ENCODE results near the gene MTX1.
A peak's percentile ranks its signal among the peaks of the same experiment; 100 is the strongest.
"Not testable (repeated sequence)": the region's sequence is repeated elsewhere in the genome, so short reads cannot be mapped to it uniquely, and the experiment has no call there.

Gene MTX1

DNA sequence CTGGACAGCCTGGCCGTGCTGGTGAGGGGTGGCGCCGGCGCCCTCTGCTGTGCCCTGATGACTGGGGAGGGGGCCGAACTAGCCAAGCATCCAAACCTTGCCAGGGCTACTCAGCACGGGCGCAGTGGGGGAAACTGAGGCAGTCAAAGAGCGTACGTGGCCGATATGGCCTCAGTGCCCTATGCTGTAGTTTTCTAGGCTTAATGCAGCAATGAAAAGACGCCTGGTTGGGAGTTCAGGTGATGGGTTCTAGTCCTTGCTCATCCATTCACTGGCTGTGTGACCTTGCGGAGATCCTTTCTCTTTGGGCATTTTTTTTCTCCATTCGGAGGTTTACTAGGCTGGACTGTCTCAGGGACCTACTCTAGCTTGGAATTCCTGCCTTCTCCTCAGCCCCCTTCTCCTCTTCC lies 822 bp downstream of the MTX1 start:
- DNase-seq: no peak

DNA sequence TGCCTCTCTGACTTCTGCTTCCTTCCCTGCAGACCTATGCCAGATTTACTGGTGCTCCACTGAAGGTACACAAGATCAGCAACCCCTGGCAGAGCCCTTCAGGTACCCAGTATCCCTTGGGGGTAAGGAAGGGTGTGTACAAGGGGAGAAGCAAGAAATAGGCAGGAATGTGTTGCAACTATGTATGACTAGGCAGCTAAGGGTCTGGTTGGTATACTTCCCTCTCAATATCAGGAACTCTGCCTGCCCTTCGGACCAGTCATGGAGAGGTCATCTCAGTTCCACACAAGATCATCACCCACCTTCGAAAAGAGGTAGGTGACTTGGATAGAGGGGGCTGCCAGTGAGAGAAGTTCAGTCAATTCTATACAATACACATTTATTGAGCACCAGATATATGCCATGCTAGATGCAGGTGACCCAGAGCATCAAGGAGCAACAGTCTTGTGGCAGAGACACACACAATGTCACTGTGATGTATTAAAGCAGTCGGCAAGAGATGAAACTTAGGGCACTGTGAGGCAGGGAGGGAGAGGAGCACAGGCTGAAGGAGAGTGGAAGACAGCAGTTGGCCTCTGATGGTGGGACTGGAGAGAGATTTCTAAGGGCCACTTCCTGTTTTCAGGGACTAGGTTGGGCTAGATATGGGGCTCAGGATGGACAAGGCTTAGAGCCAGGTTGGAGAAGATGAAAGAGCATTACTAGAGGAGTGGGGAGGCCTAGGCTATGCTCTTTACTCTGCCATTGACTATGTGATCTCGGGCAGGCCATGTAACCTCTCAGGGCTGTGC lies 2.0 kb downstream of the MTX1 start:
- DNase-seq: no peak

DNA sequence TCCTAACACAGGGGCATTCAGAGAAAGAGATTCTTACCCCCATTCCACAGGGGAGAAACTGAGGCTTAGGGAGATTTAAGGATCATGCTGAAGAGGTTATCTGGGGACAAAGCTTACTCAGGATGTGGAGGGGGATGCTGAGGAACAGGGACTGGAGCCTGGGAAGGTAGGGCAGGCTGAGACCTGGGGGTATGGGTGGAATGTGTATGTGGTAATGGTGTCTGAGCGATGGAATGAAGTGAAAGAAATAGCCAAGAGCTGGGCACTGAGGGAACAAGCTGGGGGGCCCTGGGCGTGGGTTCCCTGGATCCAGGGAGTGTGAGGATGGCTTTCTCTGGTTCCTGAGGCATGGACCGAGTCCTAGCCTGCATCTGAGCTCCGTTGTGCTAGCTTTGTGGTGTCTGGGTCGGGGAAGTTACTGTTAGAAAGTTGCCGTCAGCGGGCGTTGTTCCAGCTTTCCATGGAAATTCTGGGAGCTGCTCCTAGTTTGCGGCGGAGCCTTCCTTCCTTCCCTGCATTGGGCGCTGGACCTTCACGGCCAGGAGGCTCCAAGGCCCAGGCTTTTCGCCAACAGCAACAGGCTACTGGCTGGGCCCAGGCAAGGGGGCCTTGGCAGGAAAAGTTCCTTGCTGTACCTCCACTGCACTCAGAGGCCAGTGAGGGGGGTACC lies 3.0 kb downstream of the MTX1 start:
- not testable (repeated sequence) for DNase-seq

DNA sequence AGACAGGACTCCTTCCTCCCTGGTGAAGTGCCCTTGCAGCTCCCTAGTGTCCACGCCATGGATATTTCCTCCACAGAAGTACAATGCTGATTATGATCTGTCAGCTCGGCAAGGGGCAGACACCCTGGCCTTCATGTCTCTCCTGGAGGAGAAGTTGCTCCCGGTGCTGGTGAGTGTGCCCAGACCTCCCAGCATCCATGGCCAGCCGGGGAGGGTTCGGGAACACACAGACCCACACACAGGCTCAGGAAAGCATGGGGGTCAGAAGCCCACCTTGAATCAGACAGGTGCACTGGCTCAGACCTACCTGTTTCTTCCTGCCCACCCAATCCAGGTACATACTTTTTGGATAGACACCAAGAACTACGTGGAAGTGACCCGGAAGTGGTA lies 3.6 kb downstream of the MTX1 start:
- DNase-seq: not testable (repeated sequence)

DNA sequence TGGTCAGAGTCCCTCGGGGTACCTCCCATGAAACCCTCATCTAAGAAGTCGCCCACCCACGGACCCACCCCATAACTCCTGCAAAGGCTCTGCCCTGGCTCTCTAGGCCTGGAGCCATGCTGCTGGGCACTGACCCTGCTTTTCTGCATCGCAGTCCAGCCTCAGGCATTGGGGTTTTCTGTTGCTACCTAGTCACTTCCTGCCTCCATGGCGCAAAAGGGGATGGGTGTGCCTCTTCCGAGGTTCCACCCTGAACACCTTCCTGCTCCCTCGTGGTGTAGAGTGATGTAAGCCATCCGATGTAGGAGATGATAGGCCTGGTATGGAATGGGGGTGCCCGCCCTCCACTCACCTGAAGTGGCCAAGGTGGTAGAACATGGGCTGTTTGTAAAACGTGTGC lies 6.2 kb downstream of the MTX1 start:
- not testable (repeated sequence) for DNase-seq

DNA sequence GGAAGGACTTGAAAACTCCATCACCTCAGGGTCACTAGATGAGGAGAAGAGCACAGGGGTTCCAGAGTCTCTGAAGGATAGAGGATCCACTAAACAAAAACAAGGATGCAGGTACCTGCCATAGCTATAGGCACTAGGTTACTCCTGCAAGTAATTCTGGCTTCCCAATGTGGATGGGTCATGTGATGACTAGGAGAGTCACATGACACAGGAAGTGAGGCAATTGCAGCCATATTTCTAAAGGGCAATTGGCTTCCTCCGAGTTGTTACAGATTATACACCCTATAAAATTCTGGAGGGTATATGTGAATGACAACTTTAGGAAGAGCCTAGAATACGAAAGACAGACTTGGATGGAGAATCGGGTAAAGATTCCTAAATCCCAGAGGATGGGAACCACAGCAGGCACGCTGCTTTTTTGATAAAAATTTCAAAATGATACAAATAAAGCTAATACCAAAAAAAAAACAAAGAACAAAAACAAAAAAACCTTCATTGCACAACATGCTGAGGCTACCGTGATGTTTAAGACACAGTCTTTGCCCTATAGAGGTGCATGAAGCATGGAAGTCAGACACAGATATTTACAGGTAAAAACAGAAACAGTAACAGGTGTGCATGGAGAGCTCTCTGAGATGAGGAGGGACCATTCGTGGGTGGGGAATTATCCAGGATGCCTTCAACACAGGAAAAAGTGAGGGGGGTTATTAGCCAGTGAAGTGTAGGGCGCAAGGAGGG lies 10.5 kb downstream of the MTX1 start:
- peak; percentile 95 for DNase-seq

DNA sequence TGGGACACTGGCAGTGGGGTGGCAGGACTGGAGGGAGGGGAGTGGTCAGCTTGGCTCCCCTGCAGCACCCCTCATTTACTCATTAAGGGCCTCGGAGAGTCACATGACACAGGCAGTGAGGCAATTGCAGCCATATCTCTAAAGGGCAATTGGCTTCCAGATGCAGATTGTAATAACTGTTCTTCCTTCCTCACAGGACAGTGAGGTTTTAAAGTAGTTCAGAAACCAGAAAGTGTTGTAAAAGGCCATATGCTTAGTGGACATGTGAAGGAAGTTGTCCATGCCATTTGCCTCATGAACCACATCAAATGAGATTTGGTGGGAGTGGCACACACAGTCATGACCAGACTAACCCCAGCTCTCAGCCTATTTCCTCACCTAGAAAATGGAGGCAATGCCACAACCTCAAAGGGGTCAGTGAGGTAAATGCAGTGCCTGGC lies 11.1 kb downstream of the MTX1 start:
- peak; percentile 78 for DNase-seq

DNA sequence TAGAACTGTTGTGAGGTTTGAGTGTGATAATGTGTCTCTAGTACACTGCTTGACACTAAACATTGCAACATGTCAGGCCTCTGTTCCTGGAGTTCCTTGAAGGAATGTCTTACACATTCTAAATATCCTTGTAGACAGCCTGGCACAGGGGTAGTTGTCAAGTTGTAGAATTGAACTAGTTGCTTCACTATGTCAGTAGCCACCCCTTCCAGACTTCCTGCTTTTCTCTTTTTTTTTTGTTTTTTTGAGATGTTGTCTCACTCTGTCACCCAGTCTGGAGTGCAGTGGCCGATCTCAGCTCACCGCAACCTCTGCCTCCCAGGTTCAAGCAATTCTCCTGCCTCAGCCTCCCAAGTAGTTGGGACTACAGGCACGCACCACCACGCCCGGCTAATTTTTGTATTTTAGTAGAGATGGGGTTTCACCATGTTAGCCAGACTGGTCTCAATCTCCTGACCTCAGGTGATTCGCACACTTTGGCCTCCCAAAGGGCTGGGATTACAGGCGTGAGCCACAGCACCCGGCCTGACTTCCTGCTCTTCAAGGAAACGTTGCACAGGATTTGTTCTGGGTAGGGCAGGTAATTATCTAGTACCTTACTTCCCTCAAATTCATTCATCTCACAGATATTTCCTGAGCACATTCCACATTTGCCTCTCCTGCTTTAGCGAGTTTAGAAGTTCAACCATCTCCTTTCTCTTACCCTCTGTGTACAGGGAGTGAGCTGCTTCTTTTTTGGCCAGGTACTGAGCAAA lies 11.9 kb downstream of the MTX1 start:
- DNase-seq: not testable (repeated sequence)

DNA sequence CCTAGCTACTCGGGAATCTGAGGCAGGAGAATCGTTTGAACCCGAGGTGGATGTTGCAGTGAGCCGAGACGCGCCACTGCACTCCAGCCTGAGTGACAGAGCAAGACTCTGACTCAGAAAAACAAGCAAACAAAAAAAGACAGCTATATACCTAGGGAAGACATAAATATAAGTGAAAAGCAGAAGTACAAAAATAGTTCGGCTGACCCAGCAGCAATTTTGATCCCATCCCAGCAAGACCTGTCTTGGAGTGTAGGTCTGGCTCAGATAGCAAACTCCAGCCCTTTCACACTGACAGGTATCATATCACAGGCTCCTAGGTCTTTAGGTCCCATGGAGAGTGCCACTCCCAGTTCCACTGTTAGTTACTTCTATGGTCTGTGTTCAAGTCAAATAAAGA lies 14.6 kb downstream of the MTX1 start:
- no peak for DNase-seq

DNA sequence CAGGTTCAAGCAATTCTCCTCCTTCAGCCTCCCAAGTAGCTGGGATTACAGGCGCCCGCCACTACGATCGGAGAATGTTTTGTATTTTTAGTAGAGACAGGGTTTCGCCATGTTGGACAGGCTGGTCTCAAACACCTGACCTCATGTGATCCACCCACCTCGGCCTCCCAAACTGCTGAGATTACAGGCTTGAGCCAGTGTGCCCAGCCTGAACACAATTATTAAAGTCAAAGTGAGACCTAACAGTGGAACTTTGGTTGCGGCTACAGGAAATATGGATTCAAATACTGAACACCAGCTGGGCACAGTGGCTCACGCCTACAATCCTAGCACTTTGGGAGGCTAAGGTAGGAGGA lies 16.9 kb downstream of the MTX1 start:
- not testable (repeated sequence) for DNase-seq

DNA sequence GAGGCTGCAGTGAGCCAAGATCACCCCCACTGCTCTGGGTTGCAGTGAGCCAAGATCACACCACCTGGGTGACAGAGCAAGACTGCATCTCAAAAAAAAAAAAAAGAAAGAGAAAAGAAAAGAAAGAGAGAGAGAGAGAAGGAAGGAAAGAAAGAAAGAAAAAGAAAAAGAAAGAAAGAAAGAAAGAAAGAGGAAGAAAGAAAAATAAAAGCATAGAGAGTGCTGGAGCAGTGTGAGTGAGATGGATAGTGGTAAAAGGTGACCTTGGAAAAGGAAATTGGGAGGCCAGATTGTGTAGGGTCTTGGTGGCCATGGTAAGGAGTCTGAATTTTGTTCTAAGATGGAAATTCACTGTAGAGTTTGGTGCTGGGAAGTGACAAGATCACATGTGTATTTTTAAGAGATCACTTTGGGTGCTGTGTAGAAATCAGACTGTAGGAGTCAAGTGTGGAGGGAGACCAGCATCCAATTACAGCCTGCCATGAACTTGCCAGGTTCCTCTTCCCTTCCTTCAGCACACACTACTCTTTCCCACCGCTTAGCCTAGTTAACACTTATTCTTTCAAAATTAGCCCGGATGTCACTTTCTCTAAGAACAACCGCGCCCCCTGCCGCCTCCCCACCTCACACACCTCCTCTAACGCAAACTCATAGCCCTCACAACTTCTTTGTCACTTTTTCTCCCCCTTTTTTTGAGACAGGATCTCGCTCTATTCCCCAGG lies 17.9 kb downstream of the MTX1 start:
- peak; percentile 89 for DNase-seq

DNA sequence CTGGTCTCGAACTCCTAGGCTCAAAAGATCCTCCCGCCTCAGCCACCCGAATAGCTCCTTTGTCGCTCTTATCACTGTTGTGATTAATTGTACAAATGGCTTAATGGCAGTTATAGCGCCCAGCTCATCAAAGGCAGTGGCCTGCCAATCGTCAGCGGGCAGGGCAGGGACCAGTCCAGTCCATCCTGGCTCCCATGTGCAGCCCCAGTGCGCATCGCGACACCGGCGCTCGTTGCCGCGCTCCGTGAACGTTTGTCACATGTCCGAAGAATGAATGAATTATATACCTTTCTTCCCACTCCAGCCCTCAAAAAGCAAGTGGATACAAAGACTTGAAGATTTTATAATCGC lies 18.4 kb downstream of the MTX1 start:
- DNase-seq: peak; percentile 91

DNA sequence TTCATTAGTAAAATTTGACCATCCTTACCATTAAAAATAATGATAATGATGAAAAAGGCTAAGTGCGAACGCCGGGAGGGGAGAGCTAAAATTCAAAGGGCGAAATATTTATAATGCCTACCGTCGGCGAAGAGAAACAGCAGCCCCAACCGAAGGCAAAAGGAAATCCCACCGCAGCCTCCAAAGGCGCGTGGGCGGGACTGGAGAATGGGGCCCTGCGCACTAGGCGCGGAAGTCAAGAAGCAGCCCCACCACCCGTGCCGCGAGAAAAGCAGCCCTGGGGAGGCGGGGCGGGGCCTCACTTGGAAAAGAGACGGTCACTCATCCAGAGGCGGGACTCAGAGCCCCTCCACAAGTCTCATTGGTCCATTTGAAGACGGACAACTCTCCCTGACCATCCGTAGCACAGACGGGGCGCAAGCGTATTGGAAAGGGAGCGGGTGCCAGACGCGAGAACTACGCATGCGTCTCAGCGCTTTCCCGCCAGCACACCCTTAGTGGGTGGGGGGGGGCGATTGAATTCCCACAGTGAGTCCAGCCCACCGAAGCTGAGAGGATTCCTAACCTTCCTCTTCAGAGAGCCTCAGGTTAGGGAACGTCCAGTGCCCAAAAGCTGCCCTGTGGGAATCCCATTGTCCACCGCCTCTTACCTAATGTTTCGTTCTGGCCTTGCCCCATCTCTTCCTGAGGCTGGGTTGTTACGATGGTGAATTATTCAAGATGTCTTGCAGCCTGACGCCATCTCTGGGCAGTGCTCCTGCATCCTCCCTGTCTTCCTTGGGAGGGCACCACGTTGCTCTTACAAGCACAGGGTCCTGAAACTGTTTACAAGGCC lies 19.0 kb downstream of the MTX1 start:
- DNase-seq: peak; percentile 100

DNA sequence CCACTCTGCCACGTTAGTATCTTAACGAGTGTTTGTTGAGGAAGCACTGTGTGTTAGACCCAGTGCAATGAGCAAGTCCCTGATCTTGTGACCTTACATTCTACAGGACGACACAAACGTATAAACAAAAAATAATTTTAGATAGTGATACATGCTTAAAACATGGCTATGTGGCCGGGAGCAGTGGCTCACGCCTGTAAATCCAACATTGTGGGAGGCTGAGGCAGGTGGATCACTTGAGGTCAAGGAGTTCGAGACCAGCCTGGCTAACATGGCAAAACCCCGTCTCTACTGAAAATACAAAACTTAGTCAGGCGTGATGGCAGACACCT lies 19.6 kb downstream of the MTX1 start:
- DNase-seq: no peak

DNA sequence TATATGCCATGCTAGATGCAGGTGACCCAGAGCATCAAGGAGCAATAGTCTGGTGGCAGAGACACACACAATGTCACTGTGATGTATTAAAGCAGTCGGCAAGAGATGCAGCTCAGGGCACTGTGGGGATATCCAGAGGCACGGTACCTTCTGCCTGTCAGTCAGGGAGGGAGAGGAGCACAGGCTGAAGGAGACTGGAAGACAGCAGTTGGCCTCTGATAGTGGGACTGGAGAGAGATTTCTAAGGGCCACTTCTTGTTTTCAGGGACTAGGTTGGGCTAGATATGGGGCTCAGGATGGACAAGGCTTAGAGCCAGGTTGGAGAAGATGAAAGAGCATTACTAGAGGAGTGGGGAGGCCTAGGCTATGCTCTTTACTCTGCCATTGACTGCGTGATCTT lies 22.8 kb downstream of the MTX1 start:
- DNase-seq: not testable (repeated sequence)

DNA sequence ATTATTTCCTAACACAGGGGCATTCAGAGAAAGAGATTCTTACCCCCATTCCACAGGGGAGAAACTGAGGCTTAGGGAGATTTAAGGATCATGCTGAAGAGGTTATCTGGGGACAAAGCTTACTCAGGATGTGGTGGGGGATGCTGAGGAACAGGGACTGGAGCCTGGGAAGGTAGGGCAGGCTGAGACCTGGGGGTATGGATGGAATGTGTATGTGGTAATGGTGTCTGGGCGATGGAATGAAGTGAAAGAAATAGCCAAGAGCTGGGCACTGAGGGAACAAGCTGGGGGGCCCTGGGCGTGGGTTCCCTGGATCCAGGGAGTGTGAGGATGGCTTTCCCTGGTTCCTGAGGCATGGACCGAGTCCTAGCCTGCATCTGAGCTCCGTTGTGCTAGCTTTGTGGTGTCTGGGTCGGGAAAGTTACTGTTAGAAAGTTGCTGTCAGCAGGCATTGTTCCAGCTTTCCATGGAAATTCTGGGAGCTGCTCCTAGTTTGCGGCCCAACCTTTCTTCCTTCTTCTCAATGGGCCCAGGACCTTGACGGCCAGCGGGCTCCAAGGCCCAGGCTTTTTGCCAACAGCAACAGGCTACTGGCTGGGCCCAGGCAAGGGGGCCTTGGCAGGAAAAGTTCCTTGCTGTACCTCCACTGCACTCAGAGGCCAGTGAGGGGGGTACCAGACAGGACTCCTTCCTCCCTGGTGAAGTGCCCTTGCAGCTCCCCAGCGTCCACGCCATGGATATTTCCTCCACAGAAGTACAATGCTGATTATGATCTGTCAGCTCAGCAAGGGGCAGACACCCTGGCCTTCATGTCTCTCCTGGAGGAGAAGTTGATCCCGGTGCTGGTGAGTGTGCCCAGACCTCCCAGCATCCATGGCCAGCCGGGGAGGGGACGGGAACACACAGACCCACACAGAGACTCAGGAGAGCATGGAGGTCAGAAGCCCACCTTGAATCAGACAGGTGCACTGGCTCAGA lies 23.8 kb downstream of the MTX1 start:
- peak; percentile 48 for DNase-seq

DNA sequence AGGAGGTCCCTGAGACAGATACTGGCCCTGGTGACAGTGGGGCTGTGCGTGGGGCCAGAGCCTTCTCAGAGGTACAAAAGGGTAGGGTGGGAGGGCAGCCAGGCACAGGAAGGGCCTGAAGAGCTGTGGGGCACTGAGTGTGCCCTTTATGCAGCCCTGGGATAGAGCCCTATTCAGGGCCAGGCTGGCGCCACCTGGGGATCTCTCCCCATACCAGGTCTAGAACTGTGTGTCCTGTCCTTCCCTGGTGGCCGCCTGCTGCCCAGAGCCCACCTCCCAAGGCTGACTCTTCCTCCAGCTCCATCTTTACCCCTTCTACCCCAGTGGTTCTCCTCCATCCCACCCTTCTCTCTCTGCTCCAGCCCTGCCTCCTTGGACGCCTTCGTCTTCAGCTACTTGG lies 25.0 kb downstream of the MTX1 start:
- not testable (repeated sequence) for DNase-seq

DNA sequence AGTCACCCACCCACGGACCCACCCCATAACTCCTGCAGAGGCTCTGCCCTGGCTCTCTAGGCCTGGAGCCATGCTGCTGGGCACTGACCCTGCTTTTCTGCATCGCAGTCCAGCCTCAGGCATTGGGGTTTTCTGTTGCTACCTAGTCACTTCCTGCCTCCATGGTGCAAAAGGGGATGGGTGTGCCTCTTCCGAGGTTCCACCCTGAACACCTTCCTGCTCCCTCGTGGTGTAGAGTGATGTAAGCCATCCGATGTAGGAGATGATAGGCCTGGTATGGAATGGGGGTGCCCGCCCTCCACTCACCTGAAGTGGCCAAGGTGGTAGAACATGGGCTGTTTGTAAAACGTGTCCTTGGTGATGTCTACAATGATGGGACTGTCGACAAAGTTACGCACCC lies 26.9 kb downstream of the MTX1 start:
- not testable (repeated sequence) for DNase-seq

DNA sequence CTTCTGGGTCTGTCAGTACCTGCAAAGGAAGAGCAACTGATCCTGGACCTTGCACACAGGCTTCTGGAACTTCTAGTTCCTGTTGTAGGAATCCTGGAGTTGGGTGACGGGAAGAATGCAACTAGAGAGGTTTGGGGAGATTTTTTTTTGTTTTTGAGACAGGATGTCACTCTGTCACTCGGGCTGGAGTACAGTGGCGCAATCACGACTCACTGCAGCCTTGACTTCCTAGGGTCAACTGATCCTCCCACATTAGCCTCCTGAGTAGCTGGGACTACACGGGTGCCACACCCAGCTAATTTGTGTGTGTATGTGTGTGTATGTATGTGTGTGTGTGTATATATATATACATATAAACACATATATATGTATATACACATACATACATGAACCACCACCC lies 28.0 kb downstream of the MTX1 start:
- DNase-seq: no peak

DNA sequence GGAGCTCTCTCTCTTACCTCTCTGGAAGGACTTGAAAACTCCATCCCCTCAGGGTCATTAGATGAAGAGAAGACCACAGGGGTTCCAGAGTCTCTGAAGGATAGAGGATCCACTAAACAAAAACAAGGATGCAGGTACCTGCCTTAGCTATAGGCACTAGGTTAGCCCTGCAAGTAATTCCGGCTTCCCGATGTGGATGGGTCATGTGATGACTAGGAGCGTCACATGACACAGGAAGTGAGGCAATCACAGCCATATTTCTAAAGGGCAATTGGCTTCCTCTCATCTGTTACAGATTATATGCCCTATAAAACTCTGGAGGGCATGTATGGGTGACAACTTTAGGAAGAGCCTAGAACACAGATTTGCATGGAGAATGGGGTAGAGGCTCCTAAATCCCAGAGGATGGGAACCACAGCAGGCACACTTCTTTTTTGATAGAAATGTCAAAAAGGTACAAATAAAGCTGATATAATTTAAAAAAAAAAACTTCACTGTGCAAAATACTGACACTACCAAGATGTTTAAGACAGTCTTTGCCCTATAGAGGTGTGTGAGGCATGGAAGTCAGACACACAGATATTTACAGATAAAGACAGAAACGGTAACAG lies 32.7 kb downstream of the MTX1 start:
- DNase-seq: peak; percentile 95

All from eye (tissue), 1 donor.